Heart right ventricle (tissue), 16 donors: ENCODE data around the gene OVOL1. TPM values are rescaled to one million over a fixed set of nuclear protein-coding genes. Genes with fewer than 3 reads are reported as not detected.
A peak's percentile ranks its signal among the peaks of the same experiment; 100 is the strongest.
"Not testable (repeated sequence)": the region's sequence is repeated elsewhere in the genome, so short reads cannot be mapped to it uniquely, and the experiment has no call there.

Experiments used
- ATAC-seq, 8 donors: fragments of 200-7000 bp; cut with Tn5 transposase; one replicate each; pipeline ENCODE4 v1.9.1; 2020; ENCODE audit warnings: mild to moderate bottlenecking in 8 of 8, moderate library complexity in 8 of 8, moderate number of reproducible peaks in 1 of 8
- DNase-seq, 2 donors: peaks; one replicate each; pipeline ENCODE4 v3.0.0-alpha.2; 2020
- H3K27ac ChIP-seq, 10 donors: fragments of 200-600 bp; sonication (generic) in 2 of 10; one replicate each; pipeline versions ENCODE4 v1.5.0 to v1.8.0; 2020 to 2022; ENCODE audit warnings: mild to moderate bottlenecking in 3 of 10
- H3K27me3 ChIP-seq, 7 donors: fragments of 200-600 bp; one replicate each; pipeline ENCODE4 v1.8.0; 2021 to 2022; ENCODE audit warnings: mild to moderate bottlenecking in 2 of 7
- H3K36me3 ChIP-seq, 9 donors: fragments of 200-600 bp; sonication (generic) in 1 of 9; one replicate each; pipeline versions ENCODE4 v1.5.0 to v1.8.0; 2020 to 2022; ENCODE audit warnings: mild to moderate bottlenecking in 2 of 9
- H3K4me1 ChIP-seq, 9 donors: fragments of 200-600 bp; sonication (generic) in 1 of 9; one replicate each; pipeline versions ENCODE4 v1.5.0 to v1.8.0; 2020 to 2022; ENCODE audit warnings: mild to moderate bottlenecking in 4 of 9
- H3K4me3 ChIP-seq, 10 donors: fragments of 200-600 bp; sonication (generic) in 2 of 10; one replicate each; pipeline versions ENCODE4 v1.5.0 to v1.8.0; 2020 to 2022; ENCODE audit warnings: mild to moderate bottlenecking in 7 of 10, moderate library complexity in 2 of 10
- H3K9me3 ChIP-seq, 11 donors: fragments of 200-600 bp in 10 of 11; sonication (generic) in 2 of 11; one replicate each; pipeline versions ENCODE4 v1.5.0 to v1.8.0; 2013 to 2022; ENCODE audit warnings: mild to moderate bottlenecking in 2 of 11, control low read depth in 1 of 11, moderate library complexity in 1 of 11
- WGBS, 2 donors: extraction: QIAGEN DNeasy Blood & Tissue Kit; methylation state at CpG; one replicate each; pipeline ENCODE4 v1.1.7; 2013; ENCODE audit warnings: inconsistent platforms in 1 of 2; 5-methylcytosine and 5-hydroxymethylcytosine counted together
- intact Hi-C, 10 donors: fragments of 100-400 bp; cut with DNase I; formaldehyde crosslinking; loops; one replicate each; pipeline versions ENCODE4 v1.11.1 to v1.14.2; 2022
- polyA plus RNA-seq, 2 donors: library from polyadenylated mRNA; stranded (reverse); fragments of 200-250 nt; gene quantifications; one replicate each; pipeline ENCODE4 v1.2.3, GENCODE V29; 2013
- total RNA-seq, 10 donors: library from RNA; stranded (reverse); fragmentation: NEBNext Ultra II Directional in 3 of 10; extraction: Animal tissue kit (Norgen Biotek cat#: 25700) in 3 of 10; gene quantifications; one replicate each; pipeline versions ENCODE4 v1.2.1 to v1.2.4, GENCODE V29; 2021 to 2023
- TF ChIP-seq, protein P1 (sequence below), 9 donors: fragments of 200-600 bp; sonication (generic) in 2 of 9; IDR thresholded peaks; one replicate each; pipeline versions ENCODE4 v1.5.0 to v1.8.0; 2021 to 2022; ENCODE audit warnings: antibody characterized with exemption in 9 of 9, mild to moderate bottlenecking in 5 of 9, moderate library complexity in 1 of 9
- donor health status: Arrhythmogenic right ventricular cardiomyopathy.
- donor health status: ischemic (EF 13 %, LVEDD 7.1; RV severe dilation, severe dysfunction).
- donor health status: healthy with polysubstance abuse.
- donor health status: DM: no; HTN: yes; CAD: no.
- donor health status: DM: no; HTN: no; CAD: no.
- donor health status: ischemic (EF 25% LVEDD 6.9; RV normal size, moderate dysfunction).
- donor health status: ischemic (EF 25% LVEDD 5.7; RV mildly dilated, moderate dysfunction).
- donor health status: healthy.
- donor health status: DM: yes; HTN: yes; CAD: no.
- donor health status: Ischemic cardiomyopathy.
- donor health status: ischemic (EF 35%, LVEDD 5.7; RV mildly dilated, moderate dysfunction).
- donor health status: nonischemic (EF 11% LVEDD 7.7; RV severe dilation, severe dysfunction).
- donor health status: DM: yes; HTN: yes; CAD: no.
- donor health status: PGD.
- donor health status: ischemic (EF 29% LVEDD 5.4; RV normal size, mild dysfunction).
- donor health status: nonischemic (EF 23%, LVEDD 6.1; RV moderate dilation, normal function).

Gene OVOL1
- total and polyA plus RNA-seq, 12 donors, result not detected

DNA sequence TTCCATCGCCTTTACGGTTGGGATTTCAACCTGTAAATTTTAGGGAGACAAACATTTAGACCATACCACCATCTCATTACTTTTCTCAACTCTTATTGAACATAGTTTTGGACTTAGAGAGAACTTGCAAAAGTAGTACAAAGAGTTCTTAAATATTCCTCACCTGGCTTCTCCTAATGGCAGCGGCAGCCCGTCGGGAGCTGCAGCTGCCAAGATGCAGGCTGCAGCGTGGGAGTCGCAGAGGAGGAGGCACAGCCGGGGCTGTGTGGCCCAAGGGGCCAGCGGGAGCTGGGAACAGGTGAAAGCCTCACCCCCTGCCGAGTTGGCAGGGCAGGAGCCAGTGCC, 43.2 kb upstream of the OVOL1 start:
- intact Hi-C loops, result no loop called here
- H3K4me1 ChIP-seq, result no peaks in the 10 kb centered on the region
- no peak overlapping the region for H3K27ac ChIP-seq
- no peak overlapping the region for H3K4me3 ChIP-seq
- WGBS, 2 donors, result 79 to 81% methylated on average over 10 of the region's 10 CpGs
- DNase-seq (no peak), ATAC-seq (peak in 1 of 8 donors; percentile 47)
- H3K27me3 ChIP-seq, result peaks cover 0 to 15% (median 0%) of the 10 kb centered on the region in 7 donors
- no peaks in the 10 kb centered on the region for H3K9me3 ChIP-seq
- TF ChIP-seq, protein P1, sequence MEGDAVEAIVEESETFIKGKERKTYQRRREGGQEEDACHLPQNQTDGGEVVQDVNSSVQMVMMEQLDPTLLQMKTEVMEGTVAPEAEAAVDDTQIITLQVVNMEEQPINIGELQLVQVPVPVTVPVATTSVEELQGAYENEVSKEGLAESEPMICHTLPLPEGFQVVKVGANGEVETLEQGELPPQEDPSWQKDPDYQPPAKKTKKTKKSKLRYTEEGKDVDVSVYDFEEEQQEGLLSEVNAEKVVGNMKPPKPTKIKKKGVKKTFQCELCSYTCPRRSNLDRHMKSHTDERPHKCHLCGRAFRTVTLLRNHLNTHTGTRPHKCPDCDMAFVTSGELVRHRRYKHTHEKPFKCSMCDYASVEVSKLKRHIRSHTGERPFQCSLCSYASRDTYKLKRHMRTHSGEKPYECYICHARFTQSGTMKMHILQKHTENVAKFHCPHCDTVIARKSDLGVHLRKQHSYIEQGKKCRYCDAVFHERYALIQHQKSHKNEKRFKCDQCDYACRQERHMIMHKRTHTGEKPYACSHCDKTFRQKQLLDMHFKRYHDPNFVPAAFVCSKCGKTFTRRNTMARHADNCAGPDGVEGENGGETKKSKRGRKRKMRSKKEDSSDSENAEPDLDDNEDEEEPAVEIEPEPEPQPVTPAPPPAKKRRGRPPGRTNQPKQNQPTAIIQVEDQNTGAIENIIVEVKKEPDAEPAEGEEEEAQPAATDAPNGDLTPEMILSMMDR (IDR thresholded peaks at IDR 0.05), result no peak
- H3K36me3 ChIP-seq, result no peaks in the 10 kb centered on the region

DNA sequence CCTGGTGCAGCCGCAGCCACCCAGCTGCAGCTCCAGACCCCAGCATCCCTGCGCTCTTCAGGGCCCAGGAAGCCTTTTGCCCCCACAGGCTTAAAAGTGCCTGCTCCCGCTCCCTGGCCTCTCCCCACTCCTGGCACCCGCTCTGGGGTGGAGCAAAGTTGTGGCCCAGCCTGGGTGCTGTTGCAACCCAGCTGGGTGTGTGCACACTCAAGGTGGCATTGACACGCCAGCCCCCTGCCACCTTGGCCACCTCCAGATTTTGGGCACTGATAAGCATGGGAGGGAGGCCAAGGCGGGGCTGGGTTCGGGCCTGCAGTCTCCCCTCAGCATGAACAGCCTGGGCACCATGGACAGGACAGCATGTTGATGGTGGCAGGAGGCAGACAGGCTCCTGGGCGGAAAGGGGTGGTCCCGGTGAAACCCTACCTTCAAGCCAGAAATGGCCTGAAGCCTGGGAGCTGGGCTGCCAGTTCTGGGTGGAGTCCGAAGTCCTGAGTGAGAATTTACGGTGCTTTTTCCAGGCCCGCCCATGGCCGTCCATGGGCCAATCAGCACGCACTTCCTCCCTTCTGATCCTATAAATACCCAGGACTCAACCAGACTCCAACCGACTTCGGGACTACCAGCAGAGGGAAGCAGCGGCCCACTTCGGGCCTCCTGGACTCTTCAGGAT, 42.7 kb upstream of the OVOL1 start:
- 73 to 75% methylated on average over 18 of the region's 18 CpGs for WGBS, 2 donors
- TF ChIP-seq, protein P1 (IDR thresholded peaks at IDR 0.05), result peak in 7 of 9 donors; percentile 16 to 42 (median 35)

DNA sequence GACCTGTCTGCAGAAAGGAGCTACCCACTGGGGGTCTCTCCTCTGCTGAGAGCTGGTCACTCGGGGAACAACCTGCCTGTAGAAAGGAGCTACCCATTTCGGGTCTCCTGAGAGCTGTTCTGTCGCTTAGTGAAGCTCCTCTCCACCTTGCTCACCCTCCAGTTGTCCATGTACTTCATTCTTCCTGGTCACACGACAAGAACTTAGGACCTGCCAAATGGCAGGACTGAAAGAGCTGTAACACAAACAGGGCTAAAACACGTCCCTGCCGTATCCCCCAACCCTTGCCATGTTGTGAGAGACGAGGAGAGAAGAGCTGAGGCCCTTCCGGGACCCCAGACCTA, 42.2 kb upstream of the OVOL1 start:
- no peak for ATAC-seq
- WGBS, 2 donors, result 76 to 79% methylated on average over 8 of the region's 8 CpGs
- Histone ChIP-seq H3K27me3 (peaks cover 0 to 10% (median under 1%) of the 10 kb centered on the region in 7 donors), H3K9me3 (no peaks in the 10 kb centered on the region), H3K4me1 (no peaks in the 10 kb centered on the region), H3K36me3 (no peaks in the 10 kb centered on the region), H3K27ac (no peak overlapping the region), H3K4me3 (no peak overlapping the region)
- intact Hi-C loops, result no loop called here
- TF ChIP-seq, protein P1 (IDR thresholded peaks at IDR 0.05), result no peak
- DNase-seq, result no peak

More for the DNA sequence above, 42.7 kb upstream of the OVOL1 start:
- Histone ChIP-seq H3K4me1 (no peaks in the 10 kb centered on the region), H3K4me3 (no peak overlapping the region), H3K27ac (no peak overlapping the region), H3K27me3 (peaks cover 0 to 15% (median 0%) of the 10 kb centered on the region in 7 donors), H3K9me3 (no peaks in the 10 kb centered on the region), H3K36me3 (no peaks in the 10 kb centered on the region)
- ATAC-seq (peak in 7 of 8 donors; percentile 47 to 73 (median 52)), DNase-seq (peak in 1 of 2 donors; percentile 29)
- intact Hi-C loops, result no loop called here

DNA sequence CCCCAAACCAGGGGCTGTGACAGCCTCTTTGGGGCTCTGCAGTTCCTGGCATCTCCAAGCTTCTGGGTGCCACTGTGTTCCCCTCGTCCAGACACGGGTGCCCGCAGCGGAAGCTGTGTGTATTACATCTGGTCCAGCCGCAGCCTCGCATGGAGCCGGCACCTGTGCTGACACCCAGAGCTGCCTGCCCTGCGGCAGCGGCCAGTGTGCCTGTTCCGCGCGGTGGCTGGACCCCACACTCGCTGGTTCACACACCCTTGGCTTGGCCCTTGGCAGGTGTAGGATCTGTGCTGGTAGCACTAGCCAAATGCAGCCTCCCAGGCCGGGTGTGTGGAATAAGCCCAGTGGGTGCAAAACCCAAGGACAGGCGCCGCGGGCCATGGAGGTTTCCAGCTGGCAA, 41.8 kb upstream of the OVOL1 start:
- TF ChIP-seq, protein P1 (IDR thresholded peaks at IDR 0.05), result no peak
- no peak overlapping the region for H3K4me3 ChIP-seq
- no peaks in the 10 kb centered on the region for H3K36me3 ChIP-seq
- no peak for ATAC-seq
- intact Hi-C loops, result no loop called here
- H3K27me3 ChIP-seq, result peaks cover 0 to 6% (median 0%) of the 10 kb centered on the region in 7 donors
- 91 to 92% methylated on average over 15 to 17 of the region's 17 CpGs for WGBS, 2 donors
- no peaks in the 10 kb centered on the region for H3K4me1 ChIP-seq
- H3K27ac ChIP-seq, result no peak overlapping the region
- no peak for DNase-seq
- H3K9me3 ChIP-seq, result no peaks in the 10 kb centered on the region

DNA sequence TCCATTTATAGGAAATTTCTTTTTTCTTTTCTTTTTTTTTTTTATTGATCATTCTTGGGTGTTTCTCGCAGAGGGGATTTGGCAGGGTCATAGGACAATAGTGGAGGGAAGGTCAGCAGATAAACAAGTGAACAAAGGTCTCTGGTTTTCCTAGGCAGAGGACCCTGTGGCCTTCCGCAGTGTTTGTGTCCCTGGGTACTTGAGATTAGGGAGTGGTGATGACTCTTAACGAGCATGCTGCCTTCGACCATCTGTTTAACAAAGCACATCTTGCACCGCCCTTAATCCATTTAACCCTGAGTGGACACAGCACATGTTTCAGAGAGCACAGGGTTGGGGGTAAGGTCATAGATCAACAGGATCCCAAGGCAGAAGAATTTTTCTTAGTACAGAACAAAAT, 24.7 kb upstream of the OVOL1 start:
- not testable (repeated sequence) for ATAC-seq, H3K27me3 ChIP-seq, H3K36me3 ChIP-seq, H3K4me1 ChIP-seq, DNase-seq, H3K9me3 ChIP-seq, H3K27ac ChIP-seq, H3K4me3 ChIP-seq
- intact Hi-C loops, result loop anchor here in 1 of 10 donors (10.0 kb wide), 1 partner anchor 53 kb away; no protein-coding TSS in a partner anchor
- 66 to 69% methylated on average over 5 of the region's 5 CpGs for WGBS, 2 donors

DNA sequence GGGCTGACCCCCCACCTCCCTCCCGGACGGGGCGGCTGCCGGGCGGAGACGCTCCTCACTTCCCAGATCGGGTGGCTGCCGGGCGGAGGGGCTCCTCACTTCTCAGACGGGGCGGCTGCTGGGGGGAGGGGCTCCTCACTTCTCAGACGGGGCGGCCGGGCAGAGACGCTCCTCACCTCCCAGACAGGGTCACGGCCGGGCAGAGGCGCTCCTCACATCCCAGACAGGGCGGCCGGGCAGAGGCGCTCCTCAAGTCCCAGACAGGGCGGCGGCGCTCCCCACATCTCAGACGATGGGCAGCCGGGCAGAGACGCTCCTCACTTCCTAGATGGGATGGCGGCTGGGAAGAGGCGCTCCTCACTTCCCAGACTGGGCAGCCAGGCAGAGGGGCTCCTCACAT, 24.0 kb upstream of the OVOL1 start:
- ATAC-seq, H3K36me3 ChIP-seq, H3K27me3 ChIP-seq, H3K4me3 ChIP-seq, H3K4me1 ChIP-seq, DNase-seq, H3K9me3 ChIP-seq, H3K27ac ChIP-seq: not testable (repeated sequence)
- 79 to 89% methylated on average over 9 to 23 of the region's 29 CpGs for WGBS, 2 donors
- intact Hi-C loops, result loop anchor here in 1 of 10 donors (10.0 kb wide), 1 partner anchor 52 kb away; no protein-coding TSS in a partner anchor
